ENCODE results near the gene CCNY. TPM values are rescaled to one million over a fixed set of nuclear protein-coding genes. Genes with fewer than 3 reads are reported as not detected.
A peak's percentile ranks its signal among the peaks of the same experiment; 100 is the strongest.

Gene CCNY
- total RNA-seq, 1 experiment from 2014 or later = 62.2 TPM

- Histone ChIP-seq H3K4me2 (ENCODE audit: low read length) (no peak overlapping the region), H3K9ac (ENCODE audit: low read length) (no peak overlapping the region), H4K20me1 (ENCODE audit: insufficient read depth) (no peaks in the 10 kb centered on the region; the same call in 1 of the 2 replicates), H3K27me3 (ENCODE audit: insufficient read depth, low read length) (no peaks in the 10 kb centered on the region), H3K27ac (ENCODE audit: low read depth, low read length) (no peak overlapping the region), H3K9me3 (ENCODE audit: control insufficient read depth in 1 of 2, insufficient read depth in 1 of 2, low read depth in 1 of 2, low read length in 2 of 2) (no peaks in the 10 kb centered on the region), H3K79me2 (ENCODE audit: insufficient read depth, low read length) (no peaks in the 10 kb centered on the region), H3K36me3 (ENCODE audit: control insufficient read depth in 1 of 2, insufficient read depth in 2 of 2, low read length in 2 of 2) (no peaks in the 10 kb centered on the region), H3K4me1 (ENCODE audit: control insufficient read depth in 1 of 2, insufficient read depth in 2 of 2, low read length in 2 of 2) (no peaks in the 10 kb centered on the region), H2AFZ (ENCODE audit: low read depth, low read length, poor library complexity, severe bottlenecking) (no peak overlapping the region), H3K9me2 (ENCODE audit: insufficient read depth) (no peaks in the 10 kb centered on the region), H3K4me3 (replicated peaks in 1 of 2; ENCODE audit: low read depth in 1 of 2, low read length in 2 of 2) (no peak overlapping the region)
- intact Hi-C loops (cut with micrococcal nuclease) = no loop called here
- POLR2A ChIA-PET = no interaction called here
- ATAC-seq = no peak
- CTCF ChIA-PET = interaction anchor here (0.6 kb wide), 1 partner anchor 30 kb away, joined by 3 read pairs; no protein-coding TSS in a partner anchor
- TF ChIP-seq SP1 (IDR thresholded peaks at IDR 0.05; ENCODE audit: low read depth) (no peak), RAD21 (IDR thresholded peaks at IDR 0.05; ENCODE audit: low read depth) (no peak), SRF (IDR thresholded peaks at IDR 0.05; ENCODE audit: low read depth) (no peak), JUND (IDR thresholded peaks at IDR 0.05) (no peak), ZNF274 (IDR thresholded peaks at IDR 0.05; ENCODE audit: low read depth, low read length) (no peak)
- TF ChIP-seq, protein P1, sequence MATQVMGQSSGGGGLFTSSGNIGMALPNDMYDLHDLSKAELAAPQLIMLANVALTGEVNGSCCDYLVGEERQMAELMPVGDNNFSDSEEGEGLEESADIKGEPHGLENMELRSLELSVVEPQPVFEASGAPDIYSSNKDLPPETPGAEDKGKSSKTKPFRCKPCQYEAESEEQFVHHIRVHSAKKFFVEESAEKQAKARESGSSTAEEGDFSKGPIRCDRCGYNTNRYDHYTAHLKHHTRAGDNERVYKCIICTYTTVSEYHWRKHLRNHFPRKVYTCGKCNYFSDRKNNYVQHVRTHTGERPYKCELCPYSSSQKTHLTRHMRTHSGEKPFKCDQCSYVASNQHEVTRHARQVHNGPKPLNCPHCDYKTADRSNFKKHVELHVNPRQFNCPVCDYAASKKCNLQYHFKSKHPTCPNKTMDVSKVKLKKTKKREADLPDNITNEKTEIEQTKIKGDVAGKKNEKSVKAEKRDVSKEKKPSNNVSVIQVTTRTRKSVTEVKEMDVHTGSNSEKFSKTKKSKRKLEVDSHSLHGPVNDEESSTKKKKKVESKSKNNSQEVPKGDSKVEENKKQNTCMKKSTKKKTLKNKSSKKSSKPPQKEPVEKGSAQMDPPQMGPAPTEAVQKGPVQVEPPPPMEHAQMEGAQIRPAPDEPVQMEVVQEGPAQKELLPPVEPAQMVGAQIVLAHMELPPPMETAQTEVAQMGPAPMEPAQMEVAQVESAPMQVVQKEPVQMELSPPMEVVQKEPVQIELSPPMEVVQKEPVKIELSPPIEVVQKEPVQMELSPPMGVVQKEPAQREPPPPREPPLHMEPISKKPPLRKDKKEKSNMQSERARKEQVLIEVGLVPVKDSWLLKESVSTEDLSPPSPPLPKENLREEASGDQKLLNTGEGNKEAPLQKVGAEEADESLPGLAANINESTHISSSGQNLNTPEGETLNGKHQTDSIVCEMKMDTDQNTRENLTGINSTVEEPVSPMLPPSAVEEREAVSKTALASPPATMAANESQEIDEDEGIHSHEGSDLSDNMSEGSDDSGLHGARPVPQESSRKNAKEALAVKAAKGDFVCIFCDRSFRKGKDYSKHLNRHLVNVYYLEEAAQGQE (IDR thresholded peaks at IDR 0.05; ENCODE audit: low read depth) = no peak
- RAD21 ChIA-PET (ENCODE audit: low non-redundant PET in 1 of 2, low total read pairs in 2 of 2, uncharacterized antibody in 2 of 2, unreplicated experiment in 2 of 2) = no interaction called here
- no TSS peak for BruUV-seq (replicated peaks)
- DNase-seq (ENCODE audit: low read depth, low spot score) = no peak
These were observed 233.5 kb downstream of the CCNY start for GRCh38 chr10:35569836-35570235.

DNA sequence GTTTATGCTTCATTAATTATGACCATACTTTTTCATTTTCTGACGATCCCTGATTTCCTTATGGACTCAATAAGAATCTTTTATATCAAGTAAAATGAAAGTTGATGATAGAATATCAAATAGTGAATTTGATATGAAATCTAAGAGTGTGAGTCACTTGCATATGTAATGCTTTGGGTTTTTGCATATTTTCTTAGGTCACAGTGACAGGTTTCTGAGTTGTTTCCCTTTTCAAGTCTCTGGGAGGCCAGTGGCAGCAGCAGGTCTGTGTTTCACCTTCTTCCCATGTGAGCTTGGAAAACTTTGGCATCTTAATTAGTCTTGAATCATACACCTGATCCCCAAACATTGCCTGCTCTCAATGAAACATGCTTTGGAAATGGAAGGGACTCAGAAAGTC lies 234.1 kb downstream of the CCNY start:
- ATAC-seq = no peak
- TF ChIP-seq, protein P1 (IDR thresholded peaks at IDR 0.05; ENCODE audit: low read depth) = no peak
- no peaks in the 10 kb centered on the region for H3K79me2 ChIP-seq (ENCODE audit: insufficient read depth, low read length)
- no peaks in the 10 kb centered on the region for H3K9me2 ChIP-seq (ENCODE audit: insufficient read depth)
- ChIA-PET CTCF (no interaction called here), RAD21 (ENCODE audit: low non-redundant PET in 1 of 2, low total read pairs in 2 of 2, uncharacterized antibody in 2 of 2, unreplicated experiment in 2 of 2) (no interaction called here), POLR2A (no interaction called here)
- no peaks in the 10 kb centered on the region; the same call in 1 of the 2 replicates for H4K20me1 ChIP-seq (ENCODE audit: insufficient read depth)
- intact Hi-C loops (cut with micrococcal nuclease) = no loop called here
- DNase-seq (ENCODE audit: low read depth, low spot score) = no peak
- no peak overlapping the region for H3K4me2 ChIP-seq (ENCODE audit: low read length)
- H3K9me3 ChIP-seq (ENCODE audit: control insufficient read depth in 1 of 2, insufficient read depth in 1 of 2, low read depth in 1 of 2, low read length in 2 of 2) = no peaks in the 10 kb centered on the region
- no peak overlapping the region for H2AFZ ChIP-seq (ENCODE audit: low read depth, low read length, poor library complexity, severe bottlenecking)
- H3K9ac ChIP-seq (ENCODE audit: low read length) = no peak overlapping the region
- H3K36me3 ChIP-seq (ENCODE audit: control insufficient read depth in 1 of 2, insufficient read depth in 2 of 2, low read length in 2 of 2) = no peaks in the 10 kb centered on the region
- BruUV-seq (replicated peaks) = TSS peak; percentile 35
- H3K4me3 ChIP-seq (replicated peaks in 1 of 2; ENCODE audit: low read depth in 1 of 2, low read length in 2 of 2) = no peak overlapping the region
- no peaks in the 10 kb centered on the region for H3K4me1 ChIP-seq (ENCODE audit: control insufficient read depth in 1 of 2, insufficient read depth in 2 of 2, low read length in 2 of 2)
- no peak overlapping the region for H3K27ac ChIP-seq (ENCODE audit: low read depth, low read length)
- no peaks in the 10 kb centered on the region for H3K27me3 ChIP-seq (ENCODE audit: insufficient read depth, low read length)

Measured in HCT116 (cell line).